IPS-18c (cell line): ENCODE results near the gene GLIPR2.
A peak's percentile ranks its signal among the peaks of the same experiment; 100 is the strongest.
"Not testable (repeated sequence)": the region's sequence is repeated elsewhere in the genome, so short reads cannot be mapped to it uniquely, and the experiment has no call there.

ENCODE experiments used
- H3K4me3 ChIP-seq: 2 replicates; pipeline ENCODE4 v1.7.0; 2013; ENCODE audit warnings: low read depth, mild to moderate bottlenecking, low read length, moderate library complexity; ENCODE audit not compliant: insufficient read depth
- H3K9me3 ChIP-seq: one replicate; pipeline ENCODE4 v1.6.1; 2013; ENCODE audit warnings: mild to moderate bottlenecking, low read length, moderate library complexity; ENCODE audit not compliant: control insufficient read depth, insufficient read depth

The GLIPR2 gene

DNA sequence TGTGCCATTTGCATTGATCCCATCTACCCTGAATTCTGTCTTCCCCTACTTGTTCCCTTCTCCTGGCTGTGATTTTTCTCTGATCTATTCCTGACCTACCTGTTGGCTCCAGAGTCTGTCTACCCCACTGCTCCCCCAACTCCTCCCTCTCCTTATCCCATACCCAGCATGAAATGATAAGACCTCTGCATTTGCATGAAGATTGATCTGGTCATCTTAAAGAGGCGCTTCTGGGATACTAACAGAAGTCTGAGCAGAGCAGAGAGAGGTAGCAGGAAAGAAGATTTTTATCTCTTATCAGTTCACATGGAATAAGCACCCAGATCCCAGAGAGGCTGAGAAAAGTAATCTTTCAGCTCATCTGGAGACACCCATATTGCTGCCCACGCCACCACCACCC lies 18.3 kb upstream of the GLIPR2 start:
- Histone ChIP-seq H3K4me3 (no peak overlapping the region), H3K9me3 (no peaks in the 10 kb centered on the region)

DNA sequence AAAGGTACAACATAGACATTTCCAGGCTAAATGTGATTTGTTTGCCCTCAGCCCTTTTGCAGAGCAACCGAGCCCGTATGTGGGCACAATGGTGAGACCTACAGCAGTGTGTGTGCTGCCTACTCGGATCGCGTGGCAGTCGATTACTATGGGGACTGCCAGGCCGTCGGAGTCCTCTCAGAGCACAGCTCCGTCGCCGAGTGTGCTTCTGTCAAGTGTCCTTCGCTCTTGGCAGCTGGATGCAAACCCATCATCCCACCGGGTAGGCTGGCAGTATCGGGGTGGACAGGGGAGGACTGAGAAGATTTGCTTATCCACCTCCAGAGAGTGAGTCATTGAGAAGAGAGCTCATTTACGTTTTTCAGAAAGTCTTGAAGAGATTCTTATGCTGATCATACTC lies 17.8 kb upstream of the GLIPR2 start:
- H3K9me3 ChIP-seq: no peaks in the 10 kb centered on the region
- H3K4me3 ChIP-seq: no peak overlapping the region; the same call in 1 of the 2 replicates

DNA sequence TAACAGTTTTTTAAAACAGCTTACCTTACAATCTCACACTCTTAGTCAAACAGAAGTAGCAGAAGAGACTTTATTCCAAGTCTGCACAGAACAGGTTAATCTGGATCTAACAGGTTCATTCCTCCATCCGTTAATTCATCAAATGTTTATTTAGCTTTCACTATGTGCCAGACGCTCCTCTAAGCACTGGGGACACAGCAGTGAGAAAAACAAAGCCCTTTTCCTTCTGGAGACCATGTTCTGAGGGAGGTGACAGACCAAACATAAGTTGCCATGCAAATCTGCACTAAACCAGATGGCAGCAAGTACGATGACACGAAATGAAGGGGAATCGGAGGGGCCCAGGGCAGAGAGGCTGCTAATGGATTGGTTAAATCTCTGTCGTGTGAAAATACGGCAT lies 17.1 kb upstream of the GLIPR2 start:
- H3K4me3 ChIP-seq: no peak overlapping the region
- no peaks in the 10 kb centered on the region for H3K9me3 ChIP-seq

DNA sequence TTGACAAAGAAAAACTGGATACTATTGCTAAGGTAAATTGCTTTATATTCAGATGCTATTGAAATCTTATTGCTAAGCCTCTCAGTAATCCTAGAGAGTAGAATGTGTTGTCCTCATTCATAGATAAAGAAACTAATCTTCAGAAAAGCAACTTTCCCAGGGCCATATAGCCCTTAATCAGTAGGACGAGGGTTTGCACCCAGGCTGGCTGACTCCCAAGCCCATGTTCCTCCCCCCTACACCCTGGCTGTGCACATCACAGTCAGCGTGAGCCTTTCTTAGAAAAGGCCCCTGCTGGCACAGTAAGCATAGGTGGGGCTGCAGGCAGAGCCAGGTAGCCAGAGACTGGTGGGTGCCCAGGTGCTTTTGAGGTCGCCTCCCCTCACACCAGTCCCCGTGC lies 15.8 kb upstream of the GLIPR2 start:
- no peak overlapping the region for H3K4me3 ChIP-seq

DNA sequence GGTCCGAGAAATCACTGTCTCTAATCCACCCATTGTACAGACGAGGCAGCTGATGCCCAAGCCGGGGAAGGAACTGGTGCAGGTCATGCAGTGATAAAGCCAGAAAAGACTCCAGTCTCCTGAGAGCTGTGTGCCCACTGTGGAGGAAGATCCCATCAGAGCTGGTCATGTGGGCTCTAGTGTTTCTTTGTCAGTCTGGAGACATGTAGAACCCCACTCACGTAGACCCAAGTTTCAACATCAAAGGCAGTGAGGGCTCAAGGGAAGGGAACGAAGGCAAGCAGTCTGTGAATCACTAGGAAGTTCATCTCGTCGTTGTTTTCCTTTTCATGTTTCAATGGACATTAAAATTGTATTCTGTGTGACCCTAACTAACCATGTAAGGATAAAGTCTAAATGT lies 14.6 kb upstream of the GLIPR2 start:
- H3K4me3 ChIP-seq: no peak overlapping the region

More for the DNA sequence above, 15.8 kb upstream of the GLIPR2 start:
- H3K9me3 ChIP-seq: no peaks in the 10 kb centered on the region

DNA sequence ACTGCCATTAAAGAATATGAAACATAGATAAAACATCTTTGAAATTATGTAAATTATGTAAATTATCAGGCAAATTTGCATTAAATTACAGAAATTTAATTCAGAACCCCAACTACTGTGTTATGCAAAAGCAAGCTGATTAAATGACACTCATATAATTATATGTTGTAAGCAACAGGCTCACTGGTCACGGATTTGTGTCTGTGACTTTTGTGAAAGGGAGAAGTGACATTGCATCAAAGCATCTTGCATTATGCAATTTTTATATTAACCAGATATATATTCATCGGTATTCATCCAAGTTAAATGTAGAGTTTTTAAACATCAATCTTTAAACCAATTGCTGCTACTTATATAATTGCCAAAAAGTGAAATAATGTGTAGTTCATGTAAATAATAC lies 13.0 kb upstream of the GLIPR2 start:
- no peaks in the 10 kb centered on the region for H3K9me3 ChIP-seq
- H3K4me3 ChIP-seq: no peak overlapping the region

More for the DNA sequence above, 14.6 kb upstream of the GLIPR2 start:
- no peaks in the 10 kb centered on the region for H3K9me3 ChIP-seq

DNA sequence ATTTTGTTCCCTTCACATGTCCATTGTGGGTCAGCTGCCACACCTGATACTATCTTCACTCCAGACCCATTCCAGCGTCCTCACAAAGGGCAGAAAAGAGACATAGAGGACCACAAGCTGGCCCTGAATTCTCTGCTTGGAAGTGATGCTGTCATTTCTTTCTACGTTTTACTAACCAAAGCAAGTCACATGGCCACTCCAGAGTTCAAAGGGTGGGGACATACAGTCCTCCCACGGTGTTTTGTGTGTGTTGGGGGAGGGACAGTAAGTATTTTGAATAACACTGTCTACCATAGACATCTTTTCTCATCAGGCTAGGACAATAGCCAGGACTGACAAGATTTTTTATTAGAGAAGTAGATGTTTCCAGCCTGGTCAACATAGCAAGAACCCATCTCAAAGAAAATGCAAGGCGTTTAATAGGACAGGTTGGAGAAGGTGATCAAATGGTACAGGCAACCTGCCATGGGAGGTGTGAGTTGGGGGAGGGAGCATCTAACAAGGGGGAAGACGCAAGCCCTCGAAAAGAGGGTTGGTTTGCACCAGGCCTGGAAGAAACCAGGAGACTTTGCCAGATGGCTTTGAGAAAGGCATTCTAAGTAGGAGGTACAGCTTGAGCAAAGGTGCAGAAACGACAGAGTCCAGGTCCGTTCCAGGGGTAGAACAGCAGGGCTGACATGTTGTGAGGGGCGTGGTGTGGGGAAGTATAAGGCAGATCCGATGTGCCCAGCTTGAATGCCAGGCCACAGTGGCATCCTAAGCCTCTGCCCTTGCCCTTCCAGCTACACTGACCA lies 11.3 kb upstream of the GLIPR2 start:
- H3K4me3 ChIP-seq: no peak overlapping the region
- no peaks in the 10 kb centered on the region for H3K9me3 ChIP-seq

DNA sequence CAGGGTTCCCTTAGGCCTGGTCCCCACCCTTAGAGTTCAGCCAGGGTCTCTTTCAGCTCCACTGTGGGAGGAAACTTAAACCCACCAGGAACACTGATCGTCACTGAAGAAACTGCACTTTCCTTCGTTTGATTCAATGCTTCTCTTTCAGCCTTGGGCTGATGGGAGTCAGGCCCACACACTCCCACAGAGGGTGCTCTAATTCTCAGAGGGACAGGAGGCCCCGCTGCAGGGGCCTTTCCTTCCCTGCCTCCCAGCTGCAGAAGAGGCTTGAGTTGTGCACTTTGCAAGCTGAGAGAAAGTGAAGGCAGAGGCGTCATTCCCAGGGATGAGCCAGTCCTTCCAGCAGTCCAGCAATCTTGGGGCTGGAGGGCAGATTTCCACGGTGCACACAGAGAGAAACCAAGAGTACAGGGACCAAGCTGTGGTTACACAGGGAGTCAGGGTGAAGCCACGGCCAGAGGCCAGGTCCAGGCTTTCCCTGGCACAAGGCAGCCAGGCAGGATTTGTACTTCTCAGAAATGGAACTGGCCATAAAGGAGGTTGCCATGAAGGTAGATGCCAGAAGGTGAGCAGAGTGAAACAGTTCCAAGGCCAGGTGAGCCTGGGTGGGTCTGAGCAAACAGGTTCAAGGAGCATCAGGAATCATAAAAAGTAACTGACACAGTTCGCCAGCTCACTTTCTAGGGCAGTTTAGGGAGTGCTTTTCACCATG lies 10.4 kb upstream of the GLIPR2 start:
- Histone ChIP-seq H3K9me3 (no peaks in the 10 kb centered on the region), H3K4me3 (no peak overlapping the region)

DNA sequence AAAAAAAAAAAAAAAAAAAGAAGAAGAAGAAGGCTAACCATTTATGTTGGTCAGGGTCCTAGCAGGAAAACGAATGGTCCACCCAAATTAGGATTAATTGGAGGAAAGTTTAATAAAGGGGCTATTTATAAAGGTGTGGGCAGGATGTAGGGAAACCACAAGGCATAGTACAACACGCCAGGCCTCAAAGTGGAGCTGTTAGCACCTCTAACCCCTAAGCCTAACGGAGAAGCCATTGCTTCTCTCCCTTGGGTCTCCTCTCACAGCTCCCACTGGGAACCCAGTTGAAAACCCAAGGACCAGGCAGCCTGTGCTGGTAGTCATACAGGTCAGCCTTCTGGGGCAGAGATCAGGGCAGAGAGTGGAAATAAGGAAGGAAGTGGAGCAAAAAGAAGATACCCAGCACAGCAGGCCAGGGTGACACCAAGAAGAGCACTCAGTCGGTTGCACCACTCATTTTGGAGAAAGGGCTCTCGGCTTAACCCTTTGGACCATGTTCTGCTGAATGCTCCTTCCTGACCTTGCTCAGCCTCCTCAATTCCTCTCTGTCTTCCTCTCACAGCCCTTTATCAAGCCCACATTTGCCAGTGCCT lies 8.8 kb upstream of the GLIPR2 start:
- H3K4me3 ChIP-seq: no peak overlapping the region
- H3K9me3 ChIP-seq: no peaks in the 10 kb centered on the region

DNA sequence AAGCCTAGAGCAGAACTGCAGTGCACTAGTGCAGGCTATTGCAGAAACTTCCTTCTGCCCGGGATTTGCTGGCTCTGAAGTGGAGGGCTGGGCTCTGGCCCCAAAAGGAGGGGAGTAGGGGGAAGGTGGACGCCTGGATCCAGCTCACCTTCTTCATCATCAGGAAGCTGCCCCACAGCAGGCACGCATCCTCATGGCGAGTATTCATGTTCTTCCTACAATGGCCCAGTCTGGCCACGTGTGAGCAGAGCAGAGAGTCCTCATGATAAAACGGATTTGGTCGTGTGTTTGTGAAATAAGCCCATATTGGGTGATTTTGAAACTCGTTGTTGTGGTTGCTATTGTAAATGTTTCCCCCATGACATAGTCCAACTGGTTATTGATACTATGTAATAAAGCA lies 8.2 kb upstream of the GLIPR2 start:
- Histone ChIP-seq H3K9me3 (no peaks in the 10 kb centered on the region), H3K4me3 (no peak overlapping the region)

DNA sequence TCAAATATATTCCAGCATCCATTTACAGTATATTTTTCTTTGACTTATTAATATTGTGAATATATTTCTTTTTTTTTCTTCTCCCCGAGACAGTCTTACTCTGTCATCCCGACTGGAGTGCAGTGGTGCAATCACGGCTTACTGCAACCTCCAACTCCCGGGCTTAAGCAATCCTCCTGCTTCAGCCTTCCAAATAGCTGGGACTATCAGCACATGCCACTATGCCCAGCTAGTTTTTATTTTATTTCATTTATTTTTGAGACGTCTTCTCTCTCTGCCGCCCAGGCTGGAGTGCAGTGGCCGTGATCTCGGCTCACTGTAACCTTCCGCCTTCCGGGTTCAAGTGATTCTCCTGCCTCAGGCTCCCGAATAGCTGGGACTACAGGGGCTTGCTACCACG lies 7.4 kb upstream of the GLIPR2 start:
- H3K9me3 ChIP-seq: no peaks in the 10 kb centered on the region
- H3K4me3 ChIP-seq: no peak overlapping the region

DNA sequence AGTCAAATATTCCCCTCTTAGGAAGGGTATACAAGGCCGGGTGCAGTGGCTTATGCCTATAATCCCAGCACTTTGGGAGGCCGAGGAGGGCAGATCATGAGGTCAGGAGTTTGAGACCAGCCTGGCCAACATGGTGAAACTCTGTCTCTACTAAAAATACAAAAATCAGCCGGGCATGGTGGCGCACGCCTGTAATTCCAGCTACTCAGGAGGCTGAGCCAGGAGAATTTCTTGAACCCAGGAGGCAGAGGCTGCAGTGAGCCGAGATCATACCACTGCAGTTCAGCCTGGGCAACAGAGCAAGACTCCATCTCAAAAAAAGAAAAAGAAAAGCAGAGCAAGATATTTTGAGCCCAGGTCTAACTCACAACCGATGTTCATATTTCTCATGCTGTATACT lies 4.9 kb upstream of the GLIPR2 start:
- not testable (repeated sequence) for H3K9me3 ChIP-seq, H3K4me3 ChIP-seq

DNA sequence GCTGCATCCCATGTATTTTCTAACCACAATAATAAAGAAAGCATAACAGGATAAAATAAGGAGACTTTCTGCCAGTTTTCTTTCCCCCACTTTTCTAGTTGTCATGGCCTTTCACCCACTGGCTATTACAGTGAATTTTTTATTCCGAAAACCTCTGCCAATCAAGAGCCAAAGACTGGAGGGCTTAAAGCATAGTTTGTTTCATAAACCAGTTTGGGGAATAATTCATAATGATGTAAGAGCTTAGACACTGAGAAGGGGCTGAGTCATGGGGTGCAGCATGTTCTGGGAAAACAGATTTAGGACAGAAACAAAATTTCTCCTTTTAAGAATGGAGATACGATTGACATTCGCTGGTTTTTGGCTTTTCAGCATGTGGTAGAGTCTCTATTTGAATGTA lies 4.4 kb upstream of the GLIPR2 start:
- no peak overlapping the region for H3K4me3 ChIP-seq

DNA sequence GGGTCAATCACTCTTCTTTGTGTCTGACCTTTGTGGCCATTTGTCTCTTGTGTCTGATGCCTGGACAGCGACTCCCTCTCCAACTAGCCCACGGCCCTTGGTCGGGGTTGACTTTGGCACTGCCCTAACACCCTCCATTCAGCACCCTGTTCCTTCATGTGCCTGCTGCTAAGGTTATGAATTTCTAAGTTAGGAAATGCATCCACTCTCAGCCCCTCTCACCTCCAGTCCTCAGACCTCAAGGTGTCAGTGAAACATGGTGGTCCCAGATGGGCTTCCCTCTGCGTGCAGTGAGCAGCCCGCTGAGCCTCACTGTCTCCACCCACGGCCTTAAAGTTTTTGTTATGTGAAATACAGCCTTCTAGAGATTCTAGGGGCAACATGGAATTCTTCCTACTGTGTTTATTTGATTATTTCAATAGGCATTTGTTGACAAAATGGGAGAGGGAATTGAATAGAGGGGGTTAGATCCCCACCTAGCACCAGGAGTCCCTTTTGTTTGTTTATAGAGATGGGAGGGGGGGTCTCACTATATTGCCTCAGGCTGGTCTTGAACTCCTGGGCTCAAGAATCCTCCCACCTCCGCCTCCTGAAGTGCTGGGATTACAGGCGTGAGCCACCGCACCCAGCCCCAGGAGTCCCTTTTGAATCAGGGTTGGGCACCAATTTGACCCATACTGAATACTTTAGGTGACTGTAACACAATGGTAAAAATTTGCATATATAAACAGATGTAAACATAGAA lies 1.6 kb upstream of the GLIPR2 start:
- Histone ChIP-seq H3K9me3 (no peaks in the 10 kb centered on the region), H3K4me3 (peak overlapping the region; percentile 24; the same call in 1 of the 2 replicates)

More for the DNA sequence above, 4.4 kb upstream of the GLIPR2 start:
- no peaks in the 10 kb centered on the region for H3K9me3 ChIP-seq

DNA sequence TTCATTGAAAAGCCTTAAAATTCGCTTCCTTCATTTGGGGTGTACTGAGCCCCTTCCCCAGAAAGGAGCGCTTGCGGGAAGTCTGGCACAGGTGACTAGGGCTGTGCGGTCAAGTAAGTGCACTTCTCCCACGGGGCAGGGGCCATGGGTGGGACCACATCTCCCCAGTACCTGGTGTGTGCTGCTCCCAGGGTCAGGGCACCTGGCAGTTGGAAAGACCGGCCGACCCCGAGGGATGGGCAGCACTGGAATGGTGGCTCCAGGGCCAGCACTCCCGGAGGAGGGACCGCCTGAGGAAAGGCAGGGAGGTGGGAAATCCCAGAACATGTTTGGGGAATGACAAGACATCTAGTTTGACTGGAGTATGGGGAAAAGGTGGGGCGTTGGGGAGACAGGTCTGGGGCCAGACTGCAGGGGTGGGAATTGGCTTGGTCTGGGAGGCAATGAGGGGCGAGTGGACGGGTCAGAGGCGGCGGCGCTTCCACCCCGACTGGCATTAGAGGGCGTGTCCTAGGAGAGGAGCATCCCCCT lies 727 bp upstream of the GLIPR2 start:
- Histone ChIP-seq H3K4me3 (peak overlapping the region; percentile 76), H3K9me3 (no peaks in the 10 kb centered on the region)

DNA sequence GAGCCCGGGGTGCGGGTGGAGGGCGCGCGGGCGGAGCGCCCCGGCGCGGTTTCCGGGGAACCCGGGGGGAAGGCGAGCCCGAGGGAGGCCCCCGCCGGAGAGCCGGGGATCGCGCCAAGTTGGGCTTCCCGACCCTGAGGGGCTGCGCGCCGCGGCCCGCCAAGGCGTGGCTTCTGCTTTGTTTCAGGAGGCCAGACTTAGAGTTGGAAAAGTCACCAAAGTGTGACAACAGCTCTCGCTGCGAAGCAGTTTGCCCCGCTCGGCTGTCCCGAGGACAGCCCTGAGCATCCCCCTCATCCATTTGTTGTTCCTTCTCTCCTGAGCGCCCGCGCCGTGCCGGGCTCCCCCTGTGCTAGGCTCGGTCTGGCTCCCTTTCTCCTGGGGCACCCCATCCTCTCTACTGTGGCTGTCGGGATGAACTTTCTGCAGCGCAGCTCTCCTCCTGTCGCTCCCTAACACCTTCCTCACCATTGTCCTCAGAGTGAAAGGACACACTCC lies 410 bp downstream of the GLIPR2 start:
- Histone ChIP-seq H3K4me3 (peak overlapping the region; percentile 76), H3K9me3 (no peaks in the 10 kb centered on the region)

DNA sequence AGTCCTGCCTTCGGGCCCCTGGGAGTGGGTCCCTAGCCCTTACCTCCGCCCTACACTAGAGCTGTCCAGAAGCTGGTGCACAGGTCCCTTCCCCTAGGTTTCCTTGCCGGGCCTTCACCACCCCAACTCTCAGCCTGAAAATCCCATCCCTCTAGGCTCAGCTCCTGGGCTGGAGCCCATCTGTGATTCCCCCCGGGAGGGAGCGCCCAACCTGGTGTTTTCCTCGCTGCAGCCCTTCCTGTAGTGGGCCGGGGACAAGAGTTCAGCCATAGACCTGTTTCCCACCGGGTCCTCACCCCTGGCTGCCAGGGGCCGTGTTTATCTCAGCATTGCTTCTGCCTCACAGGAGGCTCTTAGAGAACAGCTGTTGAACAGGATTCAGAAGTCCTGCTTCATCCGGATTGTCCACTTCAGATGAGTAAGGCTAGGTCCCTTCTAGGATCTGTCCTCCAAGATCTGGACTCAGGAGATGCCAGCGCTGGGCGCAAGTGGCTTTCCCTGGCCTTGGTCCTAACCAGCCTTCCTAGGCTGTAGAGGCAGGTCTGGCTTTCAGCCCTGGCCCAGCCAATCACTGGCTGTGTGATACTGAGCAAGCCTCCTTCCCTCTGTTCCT lies 965 bp downstream of the GLIPR2 start:
- H3K9me3 ChIP-seq: no peaks in the 10 kb centered on the region
- H3K4me3 ChIP-seq: peak overlapping the region; percentile 76
